Upper lobe of left lung (tissue), 6 donors: ENCODE results near the gene CLNK. TPM values are rescaled to one million over a fixed set of nuclear protein-coding genes. Genes with fewer than 3 reads are reported as not detected.

Source experiments
- ATAC-seq, 2 donors: fragments of 200-7000 bp; cut with Tn5 transposase; one replicate each; pipeline ENCODE4 v1.9.1; 2022; ENCODE audit warnings: mild to moderate bottlenecking in 2 of 2, moderate library complexity in 2 of 2; ENCODE audit not compliant: low FRiP score in 2 of 2
- DNase-seq, 2 donors: peaks; one replicate each; pipeline ENCODE4 v3.0.0-alpha.2; 2019 to 2020
- H3K27ac ChIP-seq, 4 donors: fragments of 200-600 bp; sonication (generic); one replicate each; pipeline ENCODE4 v1.5.1; 2016 to 2019
- H3K27me3 ChIP-seq, 4 donors: fragments of 200-600 bp; sonication (generic); one replicate each; pipeline ENCODE4 v1.5.1; 2017 to 2019
- H3K36me3 ChIP-seq, 4 donors: fragments of 200-600 bp; sonication (generic); one replicate each; pipeline ENCODE4 v1.5.1; 2016 to 2019
- H3K4me1 ChIP-seq, 4 donors: fragments of 200-600 bp; sonication (generic); one replicate each; pipeline ENCODE4 v1.5.1; 2018 to 2019
- H3K4me3 ChIP-seq, 4 donors: fragments of 200-600 bp; sonication (generic); one replicate each; pipeline ENCODE4 v1.5.1; 2017 to 2019; ENCODE audit warnings: mild to moderate bottlenecking in 2 of 4, moderate library complexity in 1 of 4
- H3K9me3 ChIP-seq, 4 donors: fragments of 200-600 bp; sonication (generic); one replicate each; pipeline ENCODE4 v1.5.1; 2018 to 2019
- EP300 ChIP-seq, 4 donors: sonication (generic); formaldehyde crosslinking; IDR thresholded peaks; one replicate each; pipeline ENCODE4 v1.5.1; 2017; ENCODE audit warnings: antibody characterized with exemption in 4 of 4, control low read depth in 2 of 4
- POLR2A ChIP-seq, 4 donors: fragments of 450-650 bp; IDR thresholded peaks; one replicate each; pipeline ENCODE4 v1.5.1; 2016 to 2017; ENCODE audit warnings: antibody characterized with exemption in 4 of 4, mild to moderate bottlenecking in 2 of 4
- POLR2AphosphoS5 ChIP-seq, 2 donors: sonication (generic); formaldehyde crosslinking; IDR thresholded peaks; one replicate each; pipeline ENCODE4 v1.5.1; 2017; ENCODE audit warnings: antibody characterized with exemption in 2 of 2
- WGBS, 2 donors: methylation state at CpG; one replicate each; pipeline ENCODE4 v1.1.5; 2017 to 2018; 5-methylcytosine and 5-hydroxymethylcytosine counted together
- total RNA-seq, 6 donors: library from RNA; depleted of rRNA in 4 of 6; stranded (reverse); fragments of >200 nt in 4 of 6; gene quantifications; one replicate each; pipeline versions ENCODE4 v1.1.0 to v1.2.1, GENCODE V29; 2016 to 2021
- TF ChIP-seq, protein P1 (sequence below), 6 experiments: fragments of 450-650 bp in 4 of 6; fragments of 200-600 bp in 2 of 6; sonication (generic) in 2 of 6; IDR thresholded peaks; one replicate each; pipeline ENCODE4 v1.5.1; 2016 to 2019; ENCODE audit warnings: antibody characterized with exemption in 6 of 6
- donor health status: DM: no; HTN: no; CAD: no; lungs with moderate emphysema.
- donor health status: DM: no; HTN: yes; CAD: no; lungs with severe emphysema.

The CLNK gene
- total RNA-seq, 6 donors from 2014 or later, result 0.14 to 0.69 (median 0.20) TPM; not detected in 3

DNA sequence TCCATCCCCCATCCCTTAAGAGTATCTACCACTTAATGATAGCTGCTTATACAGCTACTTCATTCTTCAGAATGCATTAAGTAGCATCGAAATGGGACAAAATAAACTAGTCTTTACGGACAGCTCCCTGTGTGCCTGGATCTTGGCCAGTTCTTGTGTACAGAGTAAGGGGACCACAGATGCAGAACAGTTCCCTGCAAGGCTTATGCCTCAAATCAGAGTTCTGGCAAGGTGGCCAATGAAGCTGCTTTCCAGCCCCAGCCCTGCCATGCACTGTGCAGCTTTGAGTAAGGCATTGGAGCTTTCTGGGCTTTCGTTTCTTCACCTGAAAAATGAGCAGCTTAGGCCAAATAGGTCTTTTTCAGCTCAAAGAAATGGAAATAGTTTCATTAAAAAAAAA is 14.2 kb downstream of the CLNK start:
- no peak for TF ChIP-seq EP300 (IDR thresholded peaks at IDR 0.05)
- 80 to 85% methylated on average over 3 of the region's 3 CpGs for WGBS, 2 donors
- no peak for DNase-seq
- H3K27ac ChIP-seq, result no peak overlapping the region
- no peak overlapping the region for H3K4me3 ChIP-seq
- H3K36me3 ChIP-seq, result no peaks in the 10 kb centered on the region
- no peaks in the 10 kb centered on the region for H3K9me3 ChIP-seq
- H3K27me3 ChIP-seq, result no peaks in the 10 kb centered on the region
- no peaks in the 10 kb centered on the region for H3K4me1 ChIP-seq
- no peak for ATAC-seq

DNA sequence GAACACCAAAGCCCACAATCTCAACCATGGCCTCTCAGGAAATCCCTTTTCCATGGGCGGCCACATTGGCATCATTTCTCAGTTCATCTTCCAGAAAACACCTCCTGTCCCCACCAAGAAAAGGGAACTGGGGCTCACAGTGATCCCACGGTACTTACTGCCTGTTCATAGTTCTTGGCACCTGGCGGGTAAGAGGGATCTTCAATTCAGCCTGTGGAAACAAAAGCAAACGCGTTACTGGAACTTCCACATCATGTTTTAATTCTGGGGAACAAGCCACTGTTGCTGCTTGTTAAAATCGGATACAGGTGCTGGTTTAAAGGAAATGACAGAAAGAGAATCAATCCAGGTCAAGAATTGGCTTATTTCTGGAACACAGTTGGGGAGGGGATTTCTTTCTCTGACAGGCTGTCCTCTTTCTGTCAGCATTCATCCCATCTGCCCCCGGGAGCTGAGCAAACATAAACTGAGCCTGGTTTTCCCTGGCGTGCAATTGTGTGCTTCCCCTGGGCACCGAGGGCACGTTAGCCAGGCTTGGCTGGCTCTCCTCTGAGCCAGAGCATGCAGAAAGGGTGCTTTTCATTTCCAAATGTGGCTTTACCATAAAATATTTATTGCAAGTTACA is 16.8 kb downstream of the CLNK start:
- ATAC-seq (no peak), DNase-seq (no peak)
- H3K27me3 ChIP-seq, result no peaks in the 10 kb centered on the region
- H3K9me3 ChIP-seq, result no peaks in the 10 kb centered on the region
- no peaks in the 10 kb centered on the region for H3K36me3 ChIP-seq
- WGBS, 2 donors, result 63 to 77% methylated on average over 10 of the region's 10 CpGs
- H3K4me1 ChIP-seq, result peaks cover 0 to 10% (median 0%) of the 10 kb centered on the region in 4 donors
- no peak overlapping the region for H3K4me3 ChIP-seq
- TF ChIP-seq POLR2AphosphoS5 (IDR thresholded peaks at IDR 0.05) (no peak), EP300 (IDR thresholded peaks at IDR 0.05) (no peak), POLR2A (IDR thresholded peaks at IDR 0.05) (no peak)
- peak overlapping the region in 1 of 4 donors; percentile 13 for H3K27ac ChIP-seq

DNA sequence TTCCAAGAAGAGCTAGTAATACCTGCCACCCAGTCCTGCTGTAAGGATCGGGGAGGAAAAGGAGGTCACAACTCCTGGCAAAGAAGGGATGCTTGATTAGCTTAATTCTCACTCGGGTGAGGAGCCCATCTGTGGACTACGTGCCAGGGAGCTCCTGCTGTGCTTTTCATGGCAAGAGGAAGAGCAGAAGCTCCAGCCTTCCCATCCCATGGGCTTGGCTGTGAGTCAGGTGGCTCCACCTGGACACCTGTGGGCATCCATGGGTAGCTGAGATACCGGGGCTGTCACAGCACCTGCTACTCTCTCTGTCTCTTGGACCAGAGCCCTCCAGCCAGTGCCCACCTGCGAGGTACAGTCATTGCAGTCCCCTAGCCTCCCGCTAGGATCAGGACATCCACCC is 18.0 kb downstream of the CLNK start:
- no peaks in the 10 kb centered on the region for H3K36me3 ChIP-seq
- no peak overlapping the region for H3K4me3 ChIP-seq
- no peaks in the 10 kb centered on the region for H3K27me3 ChIP-seq
- ATAC-seq, result no peak
- WGBS, 2 donors, result 82 to 90% methylated on average over 4 to 6 of the region's 6 CpGs
- peaks cover 0 to 10% (median 0%) of the 10 kb centered on the region in 4 donors for H3K4me1 ChIP-seq
- H3K27ac ChIP-seq, result no peak overlapping the region
- TF ChIP-seq, protein P1, sequence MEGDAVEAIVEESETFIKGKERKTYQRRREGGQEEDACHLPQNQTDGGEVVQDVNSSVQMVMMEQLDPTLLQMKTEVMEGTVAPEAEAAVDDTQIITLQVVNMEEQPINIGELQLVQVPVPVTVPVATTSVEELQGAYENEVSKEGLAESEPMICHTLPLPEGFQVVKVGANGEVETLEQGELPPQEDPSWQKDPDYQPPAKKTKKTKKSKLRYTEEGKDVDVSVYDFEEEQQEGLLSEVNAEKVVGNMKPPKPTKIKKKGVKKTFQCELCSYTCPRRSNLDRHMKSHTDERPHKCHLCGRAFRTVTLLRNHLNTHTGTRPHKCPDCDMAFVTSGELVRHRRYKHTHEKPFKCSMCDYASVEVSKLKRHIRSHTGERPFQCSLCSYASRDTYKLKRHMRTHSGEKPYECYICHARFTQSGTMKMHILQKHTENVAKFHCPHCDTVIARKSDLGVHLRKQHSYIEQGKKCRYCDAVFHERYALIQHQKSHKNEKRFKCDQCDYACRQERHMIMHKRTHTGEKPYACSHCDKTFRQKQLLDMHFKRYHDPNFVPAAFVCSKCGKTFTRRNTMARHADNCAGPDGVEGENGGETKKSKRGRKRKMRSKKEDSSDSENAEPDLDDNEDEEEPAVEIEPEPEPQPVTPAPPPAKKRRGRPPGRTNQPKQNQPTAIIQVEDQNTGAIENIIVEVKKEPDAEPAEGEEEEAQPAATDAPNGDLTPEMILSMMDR (IDR thresholded peaks at IDR 0.05), result no peak
- H3K9me3 ChIP-seq, result no peaks in the 10 kb centered on the region
- no peak for DNase-seq

DNA sequence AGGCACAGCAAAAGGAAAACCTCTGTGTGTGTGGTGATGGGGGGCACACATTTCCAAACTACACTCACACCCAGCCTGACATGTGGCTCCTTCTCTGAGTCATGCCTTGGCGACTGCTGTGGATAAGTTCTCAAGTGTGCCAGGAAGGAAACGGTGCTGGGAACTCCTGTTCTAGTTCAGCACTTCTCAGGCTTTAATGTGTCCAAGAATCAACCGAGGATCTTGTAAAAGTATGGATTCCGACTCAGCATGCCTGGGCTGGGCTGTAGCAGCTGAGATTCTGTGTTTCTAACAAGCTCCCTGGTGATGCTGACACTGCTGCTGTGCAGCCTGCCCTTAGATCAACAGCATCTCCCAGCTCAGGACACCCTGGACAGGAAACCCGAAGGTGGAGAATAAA is 20.2 kb downstream of the CLNK start:
- Histone ChIP-seq H3K27me3 (no peaks in the 10 kb centered on the region), H3K9me3 (no peaks in the 10 kb centered on the region), H3K4me1 (peaks cover 0 to 10% (median 0%) of the 10 kb centered on the region in 4 donors), H3K27ac (no peak overlapping the region), H3K4me3 (no peak overlapping the region), H3K36me3 (no peaks in the 10 kb centered on the region)
- WGBS, 2 donors, result 16 to 27% methylated on average over 5 of the region's 5 CpGs
- ATAC-seq (peak; percentile 58 to 83), DNase-seq (peak in 1 of 2 donors; percentile 70)
- TF ChIP-seq EP300 (IDR thresholded peaks at IDR 0.05), result peak in 2 of 4 donors; percentile 48 to 64
- peak in 1 of 2 donors; percentile 34 for TF ChIP-seq POLR2AphosphoS5 (IDR thresholded peaks at IDR 0.05)
- TF ChIP-seq, protein P1 (IDR thresholded peaks at IDR 0.05), result no peak
- TF ChIP-seq POLR2A (IDR thresholded peaks at IDR 0.05), result no peak

DNA sequence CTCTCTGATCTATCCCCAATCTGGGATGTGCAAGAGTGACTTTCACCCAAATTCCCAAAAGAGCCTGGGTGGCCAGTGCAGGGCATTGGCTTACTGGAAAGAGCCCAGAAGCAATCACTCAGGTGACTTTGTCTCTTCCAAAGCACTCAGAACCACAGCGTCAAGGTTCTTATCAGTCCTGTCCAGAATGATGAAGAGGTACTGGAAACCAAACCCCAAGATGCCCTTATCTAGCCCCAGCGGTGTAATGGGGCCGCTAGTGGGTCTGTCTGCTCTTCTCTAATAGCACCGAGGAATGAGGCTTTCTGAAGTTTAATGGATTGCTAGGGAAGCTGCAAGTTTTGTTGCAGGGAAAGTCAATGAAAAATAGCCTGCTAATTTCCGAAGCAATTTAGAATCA is 21.6 kb downstream of the CLNK start:
- no peak for ATAC-seq
- Histone ChIP-seq H3K9me3 (no peaks in the 10 kb centered on the region), H3K4me1 (peaks cover 0 to 10% (median 0%) of the 10 kb centered on the region in 4 donors), H3K27me3 (no peaks in the 10 kb centered on the region), H3K4me3 (no peak overlapping the region), H3K36me3 (no peaks in the 10 kb centered on the region), H3K27ac (no peak overlapping the region)
- no peak for TF ChIP-seq POLR2A (IDR thresholded peaks at IDR 0.05)
- no peak for TF ChIP-seq EP300 (IDR thresholded peaks at IDR 0.05)
- TF ChIP-seq POLR2AphosphoS5 (IDR thresholded peaks at IDR 0.05), result no peak
- TF ChIP-seq, protein P1 (IDR thresholded peaks at IDR 0.05), result no peak
- WGBS, 2 donors, result 25 to 44% methylated on average over 4 to 5 of the region's 5 CpGs
- no peak for DNase-seq

DNA sequence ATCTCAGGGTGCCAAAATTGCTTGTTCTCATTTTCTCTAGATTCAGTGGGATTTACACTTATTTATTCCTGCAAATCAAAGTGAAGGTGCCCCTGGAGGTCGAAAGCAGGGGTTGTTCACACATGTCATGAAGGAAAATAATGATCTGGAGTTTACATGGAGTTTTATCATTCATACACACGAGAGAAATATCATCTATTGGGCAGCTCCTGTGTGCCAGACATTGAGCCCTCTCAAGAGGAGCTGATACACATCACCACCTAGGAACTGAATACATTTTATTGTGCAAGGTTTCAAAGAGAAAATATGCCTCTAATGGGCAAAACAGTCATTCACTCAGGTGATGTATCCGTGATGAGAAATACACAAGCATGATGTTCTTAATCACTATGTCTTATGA is 23.5 kb downstream of the CLNK start:
- no peaks in the 10 kb centered on the region for H3K27me3 ChIP-seq
- no peak for TF ChIP-seq POLR2AphosphoS5 (IDR thresholded peaks at IDR 0.05)
- TF ChIP-seq, protein P1 (IDR thresholded peaks at IDR 0.05), result no peak
- no peak for TF ChIP-seq EP300 (IDR thresholded peaks at IDR 0.05)
- no peak for TF ChIP-seq POLR2A (IDR thresholded peaks at IDR 0.05)
- H3K4me1 ChIP-seq, result peaks cover 0 to 10% (median 3%) of the 10 kb centered on the region in 4 donors
- ATAC-seq, result no peak
- no peak overlapping the region for H3K27ac ChIP-seq
- H3K9me3 ChIP-seq, result no peaks in the 10 kb centered on the region
- no peak overlapping the region for H3K4me3 ChIP-seq
- no peaks in the 10 kb centered on the region for H3K36me3 ChIP-seq
- 71 to 82% methylated on average over 3 of the region's 3 CpGs for WGBS, 2 donors
- no peak for DNase-seq
